ENCODE data around the gene RASAL2. TPM values are rescaled to one million over a fixed set of nuclear protein-coding genes. Genes with fewer than 3 reads are reported as not detected.

Gene RASAL2
- total RNA-seq, 1 experiment from 2014 or later, result 22.2 TPM

DNA sequence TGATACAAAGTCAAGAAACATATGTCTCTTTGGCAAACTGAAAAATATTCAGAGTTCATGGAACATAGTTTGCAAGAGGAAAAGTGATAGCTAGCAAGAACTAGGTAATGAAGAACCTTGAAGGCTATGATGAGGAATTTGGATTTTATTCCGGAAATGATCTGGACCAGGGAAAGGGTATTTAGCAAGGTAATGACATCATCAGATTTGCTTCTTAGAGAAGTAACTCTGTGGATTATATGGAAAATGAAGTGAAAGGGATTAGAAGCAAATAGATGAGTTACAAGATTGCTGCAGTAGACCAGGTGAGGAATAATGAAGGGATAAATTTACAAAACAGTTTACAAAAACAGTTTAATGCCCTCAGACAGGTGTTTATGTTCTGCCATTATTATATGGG is 197.3 kb downstream of the RASAL2 start:
- Mint-ChIP-seq H3K27me3 (ENCODE audit: low read depth) (no peaks in the 10 kb centered on the region), H3K4me3 (no peak overlapping the region), H3K4me1 (peaks cover 25 to 28% of the 10 kb centered on the region in 2 experiments), H3K36me3 (ENCODE audit: insufficient read depth in 1 of 3, low read depth in 3 of 3) (peaks cover 7 to 21% (median 15%) of the 10 kb centered on the region in 3 experiments; a peak in 6 of 7 replicates), H3K9me3 (no peaks in the 10 kb centered on the region; a peak in 1 of 5 replicates), H3K27ac (no peak overlapping the region; a peak in 1 of 7 replicates)
- Histone ChIP-seq H3K27ac (ENCODE audit: insufficient read length, low read depth, low read length) (no peak overlapping the region), H3K79me1 (ENCODE audit: insufficient read depth, low read depth, low read length, poor library complexity, severe bottlenecking) (peaks cover 4% of the 10 kb centered on the region), H3K79me2 (ENCODE audit: insufficient read depth, low read length) (peaks cover 2% of the 10 kb centered on the region; the same call in 1 of the 2 replicates), H4K20me1 (ENCODE audit: control insufficient read depth, insufficient read depth, insufficient read length) (no peaks in the 10 kb centered on the region), H2BK120ac (ENCODE audit: low read depth, low read length, poor library complexity, severe bottlenecking) (no peak overlapping the region), H3K23me2 (ENCODE audit: insufficient read length, low read depth, low read length, poor library complexity, severe bottlenecking) (no peaks in the 10 kb centered on the region), H4K8ac (replicated peaks; ENCODE audit: insufficient read length, low read depth, low read length) (no peak overlapping the region), H3K9me3 (ENCODE audit: control insufficient read depth, low read depth, low read length) (no peaks in the 10 kb centered on the region), H2BK20ac (ENCODE audit: low read depth, low read length, poor library complexity, severe bottlenecking) (no peak overlapping the region), H3K23ac (ENCODE audit: insufficient read length, low read depth, low read length) (no peak overlapping the region), H3K9ac (ENCODE audit: extremely low read depth, insufficient read length, low read length) (no peak overlapping the region), H4K91ac (ENCODE audit: insufficient read length, low read depth, low read length) (no peak overlapping the region), H3K14ac (ENCODE audit: insufficient read depth, low read length) (no peak overlapping the region), H2BK12ac (ENCODE audit: insufficient read length, low read depth, low read length) (no peak overlapping the region), H3K4me1 (ENCODE audit: insufficient read depth, low read length) (peaks cover 6% of the 10 kb centered on the region; the same call in 1 of the 2 replicates), H2BK15ac (ENCODE audit: low read depth, low read length) (no peak overlapping the region), H2AFZ (ENCODE audit: low read length) (no peak overlapping the region), H3T11ph (ENCODE audit: low read length) (no peak overlapping the region), H3K18ac (ENCODE audit: insufficient read length, low read depth, low read length) (no peak overlapping the region), H3K4ac (ENCODE audit: low read depth, low read length) (no peak overlapping the region), H2AK5ac (ENCODE audit: insufficient read length, low read length) (no peak overlapping the region), H2BK5ac (ENCODE audit: insufficient read length, low read length) (no peak overlapping the region), H3K4me2 (ENCODE audit: insufficient read depth, insufficient read length, low read length) (no peak overlapping the region), H3K27me3 (ENCODE audit: insufficient read depth, low read length) (no peaks in the 10 kb centered on the region), H4K5ac (ENCODE audit: insufficient read length, low read depth, low read length) (no peak overlapping the region), H3K56ac (ENCODE audit: insufficient read length, low read depth, low read length) (no peak overlapping the region)
- no CpG with 5 or more reads among the region's 1 CpG for WGBS (ENCODE audit: extremely low coverage, insufficient read length, low lambda C conversion rate)
- no peak for DNase-seq
- TF ChIP-seq, protein P1, sequence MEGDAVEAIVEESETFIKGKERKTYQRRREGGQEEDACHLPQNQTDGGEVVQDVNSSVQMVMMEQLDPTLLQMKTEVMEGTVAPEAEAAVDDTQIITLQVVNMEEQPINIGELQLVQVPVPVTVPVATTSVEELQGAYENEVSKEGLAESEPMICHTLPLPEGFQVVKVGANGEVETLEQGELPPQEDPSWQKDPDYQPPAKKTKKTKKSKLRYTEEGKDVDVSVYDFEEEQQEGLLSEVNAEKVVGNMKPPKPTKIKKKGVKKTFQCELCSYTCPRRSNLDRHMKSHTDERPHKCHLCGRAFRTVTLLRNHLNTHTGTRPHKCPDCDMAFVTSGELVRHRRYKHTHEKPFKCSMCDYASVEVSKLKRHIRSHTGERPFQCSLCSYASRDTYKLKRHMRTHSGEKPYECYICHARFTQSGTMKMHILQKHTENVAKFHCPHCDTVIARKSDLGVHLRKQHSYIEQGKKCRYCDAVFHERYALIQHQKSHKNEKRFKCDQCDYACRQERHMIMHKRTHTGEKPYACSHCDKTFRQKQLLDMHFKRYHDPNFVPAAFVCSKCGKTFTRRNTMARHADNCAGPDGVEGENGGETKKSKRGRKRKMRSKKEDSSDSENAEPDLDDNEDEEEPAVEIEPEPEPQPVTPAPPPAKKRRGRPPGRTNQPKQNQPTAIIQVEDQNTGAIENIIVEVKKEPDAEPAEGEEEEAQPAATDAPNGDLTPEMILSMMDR (conservative IDR thresholded peaks at IDR 0.05), result no peak
